ENCODE measurements around the gene U2AF1L4.

Gene U2AF1L4

DNA sequence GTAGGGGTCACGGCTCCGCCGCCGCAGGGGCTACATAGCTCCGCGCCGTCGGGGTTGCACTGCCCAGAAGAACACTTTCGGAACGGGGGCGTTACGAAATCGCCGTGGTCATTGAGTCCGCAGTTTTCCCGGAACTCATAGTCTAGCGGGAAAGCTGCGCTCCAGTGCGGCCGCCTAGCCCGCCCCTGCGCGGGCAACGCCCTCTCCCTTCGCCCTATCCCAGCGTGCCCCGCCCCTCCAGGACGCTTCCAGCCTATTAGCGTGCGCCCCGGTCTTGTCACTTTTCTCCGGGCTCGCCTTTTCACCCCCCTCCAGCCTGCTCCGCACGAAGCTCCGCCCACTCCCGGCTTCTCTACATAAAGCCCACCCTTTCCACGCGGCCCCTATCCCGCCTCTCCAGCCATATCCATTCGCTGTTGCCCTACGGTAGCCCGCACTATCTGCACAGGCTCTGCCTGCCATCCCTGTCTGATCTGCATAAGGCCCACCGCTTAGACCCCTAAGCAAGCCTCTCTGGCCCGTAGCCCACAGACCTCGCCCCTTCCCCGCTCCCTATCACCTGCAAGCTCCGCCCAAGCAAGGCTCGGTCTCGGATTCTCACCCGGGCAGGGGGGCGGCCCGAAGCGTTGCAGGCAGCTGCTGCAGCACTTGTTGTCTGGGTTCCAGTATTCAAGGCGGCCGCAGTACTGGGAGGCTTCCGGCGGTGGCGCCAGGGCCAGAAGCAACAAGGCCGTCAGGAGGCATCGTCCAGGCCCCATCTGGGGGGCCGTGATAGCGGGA is 4.6 kb downstream of the U2AF1L4 start:
- peak; percentile 94 for DNase-seq (ENCODE audit: low read depth)

DNA sequence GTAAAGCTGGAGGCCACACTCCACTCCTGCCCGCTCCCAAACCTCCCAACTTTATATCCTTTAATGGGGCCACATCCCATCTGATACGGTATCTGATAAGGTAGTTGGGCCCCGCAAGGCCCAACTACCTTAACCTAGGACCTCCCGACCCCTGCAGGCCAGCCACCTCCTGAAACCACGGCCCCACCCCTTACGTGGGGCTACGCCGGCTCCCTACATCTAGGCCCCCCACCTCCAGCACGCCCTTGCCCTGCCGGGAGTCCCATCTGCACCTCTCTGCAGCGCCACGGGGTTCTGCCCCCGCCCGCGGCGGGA is 5.2 kb downstream of the U2AF1L4 start:
- DNase-seq (ENCODE audit: low read depth) = no peak

DNA sequence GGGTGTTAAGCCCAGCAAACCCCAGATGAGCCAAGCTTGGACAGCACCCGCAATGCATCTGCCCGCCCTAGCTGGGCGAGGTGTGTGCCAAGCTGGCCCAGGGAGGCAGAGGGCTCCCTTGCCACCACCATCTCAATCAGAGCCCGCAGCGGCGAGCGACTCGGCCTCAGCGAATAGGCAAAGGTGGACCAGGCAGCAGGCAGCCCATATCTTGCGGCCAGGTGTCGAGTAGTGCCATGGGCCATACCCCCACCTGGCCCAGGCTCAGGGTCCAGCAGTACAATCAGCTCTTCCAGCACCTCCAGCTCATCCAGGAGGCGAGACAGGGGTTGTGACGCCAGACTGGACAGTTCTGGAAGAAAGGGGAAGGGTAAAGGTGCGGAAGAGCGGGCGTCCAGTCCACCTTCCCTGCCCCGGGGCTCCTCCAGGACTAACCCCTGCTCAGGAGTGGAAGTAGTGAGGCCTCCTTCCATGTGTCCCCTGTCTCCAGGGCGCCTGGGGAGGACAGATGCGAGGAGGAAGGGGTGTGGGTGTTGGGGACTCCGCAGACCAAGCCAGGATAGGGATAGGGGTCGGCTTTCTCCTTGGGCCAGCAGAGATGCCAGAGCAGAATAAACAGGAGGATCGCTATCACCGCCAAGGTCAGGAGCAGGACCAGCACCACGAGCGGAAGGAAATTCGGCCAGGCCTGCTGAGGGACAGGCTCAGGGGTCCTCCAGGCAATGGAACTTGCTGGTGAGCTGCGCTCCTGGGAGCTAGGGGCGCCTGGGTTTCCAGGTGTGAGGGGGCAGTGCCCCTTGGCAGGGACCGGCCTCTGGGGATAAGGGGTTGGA is 5.7 kb downstream of the U2AF1L4 start:
- no peak for DNase-seq (ENCODE audit: low read depth)

DNA sequence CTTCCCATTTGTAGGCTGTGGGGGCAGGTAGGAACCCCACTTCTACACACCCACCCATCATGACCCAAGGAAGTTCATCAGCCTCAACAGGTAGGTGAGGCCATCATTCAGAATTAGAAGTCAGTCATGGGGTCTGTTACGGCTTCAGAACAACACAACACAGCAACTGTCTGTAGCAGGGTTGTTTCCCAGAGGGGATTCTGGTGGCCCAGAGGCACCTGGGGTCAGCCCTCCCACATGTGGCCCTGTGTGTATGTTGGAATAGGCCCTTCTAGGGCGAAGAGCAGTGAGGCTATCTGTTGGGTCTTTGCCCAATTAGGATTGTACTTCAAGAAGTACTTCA is 6.4 kb downstream of the U2AF1L4 start:
- no peak for DNase-seq (ENCODE audit: low read depth)

DNA sequence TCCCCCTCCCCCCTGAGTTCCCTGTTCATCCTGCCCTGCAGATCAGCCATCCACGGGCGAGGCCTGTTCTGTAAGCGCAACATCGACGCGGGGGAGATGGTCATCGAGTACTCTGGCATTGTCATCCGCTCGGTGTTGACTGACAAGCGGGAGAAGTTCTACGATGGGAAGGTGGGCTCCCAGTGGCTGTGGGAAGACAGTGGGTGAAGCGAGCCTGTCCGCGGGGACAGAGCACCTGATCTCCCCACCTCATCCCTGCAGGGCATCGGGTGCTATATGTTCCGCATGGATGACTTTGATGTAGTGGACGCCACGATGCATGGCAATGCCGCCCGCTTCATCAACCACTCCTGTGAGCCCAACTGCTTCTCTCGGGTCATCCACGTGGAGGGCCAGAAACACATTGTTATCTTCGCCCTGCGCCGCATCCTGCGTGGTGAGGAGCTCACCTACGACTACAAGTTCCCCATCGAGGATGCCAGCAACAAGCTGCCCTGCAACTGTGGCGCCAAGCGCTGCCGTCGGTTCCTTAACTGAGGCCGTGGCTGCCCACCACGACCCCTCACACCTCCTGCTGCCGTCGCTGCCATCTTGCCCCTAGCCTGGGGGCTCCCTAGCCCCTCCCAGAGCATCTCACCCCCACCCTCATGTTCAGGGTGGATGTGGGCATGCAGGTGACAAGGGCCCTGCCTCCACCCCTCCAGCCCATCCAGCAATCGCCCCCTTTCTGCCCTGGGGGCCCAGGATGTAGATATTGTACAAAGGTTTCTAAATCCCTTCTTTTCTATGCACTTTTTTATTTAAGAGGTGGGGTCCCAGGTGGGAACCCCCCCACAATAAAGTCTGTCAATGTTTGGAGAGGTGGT is 7.0 kb downstream of the U2AF1L4 start:
- no peak for DNase-seq (ENCODE audit: low read depth)

DNA sequence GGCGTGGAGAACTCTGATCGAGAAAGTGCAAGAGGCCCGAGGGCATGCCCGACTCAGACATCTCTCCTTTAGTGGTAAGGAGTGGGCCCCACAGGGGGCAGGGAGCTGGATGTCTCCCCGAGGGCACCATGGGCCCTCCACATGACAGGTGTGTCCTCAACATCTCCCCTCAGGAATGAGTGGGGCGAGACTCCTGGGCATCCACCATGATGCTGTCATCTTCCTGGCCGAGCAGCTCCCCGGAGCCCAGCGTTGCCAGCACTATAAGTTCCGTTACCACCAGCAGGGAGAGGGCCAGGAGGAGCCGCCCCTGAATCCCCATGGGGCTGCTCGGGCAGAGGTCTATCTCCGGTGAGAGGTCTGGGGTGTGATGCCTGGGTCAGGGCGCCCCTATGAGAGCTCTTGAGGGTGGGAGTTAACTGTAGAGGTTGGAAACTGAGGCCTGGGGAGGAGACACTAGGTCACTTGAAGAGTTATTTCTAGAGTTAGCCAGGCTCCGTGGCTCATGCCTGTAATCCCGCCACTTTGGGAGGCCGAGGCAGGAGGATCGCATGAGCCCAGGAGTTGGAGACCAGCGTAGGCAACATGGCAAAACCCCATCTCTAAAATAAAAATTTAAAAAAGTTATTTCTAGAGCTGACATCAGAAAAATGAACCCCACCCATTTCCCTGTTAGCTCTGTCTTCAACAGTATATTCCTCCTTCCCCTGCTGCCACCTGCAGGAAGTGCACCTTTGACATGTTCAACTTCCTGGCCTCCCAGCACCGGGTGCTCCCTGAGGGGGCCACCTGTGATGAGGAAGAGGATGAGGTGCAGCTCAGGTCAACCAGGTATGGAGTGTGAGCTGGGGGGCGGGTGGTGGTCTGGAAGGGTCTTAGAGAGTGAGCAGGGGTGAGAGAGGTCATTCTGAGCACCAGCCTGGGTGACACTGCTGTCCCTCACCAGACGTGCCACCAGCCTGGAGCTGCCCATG is 8.0 kb downstream of the U2AF1L4 start:
- DNase-seq (ENCODE audit: low read depth) = no peak

DNA sequence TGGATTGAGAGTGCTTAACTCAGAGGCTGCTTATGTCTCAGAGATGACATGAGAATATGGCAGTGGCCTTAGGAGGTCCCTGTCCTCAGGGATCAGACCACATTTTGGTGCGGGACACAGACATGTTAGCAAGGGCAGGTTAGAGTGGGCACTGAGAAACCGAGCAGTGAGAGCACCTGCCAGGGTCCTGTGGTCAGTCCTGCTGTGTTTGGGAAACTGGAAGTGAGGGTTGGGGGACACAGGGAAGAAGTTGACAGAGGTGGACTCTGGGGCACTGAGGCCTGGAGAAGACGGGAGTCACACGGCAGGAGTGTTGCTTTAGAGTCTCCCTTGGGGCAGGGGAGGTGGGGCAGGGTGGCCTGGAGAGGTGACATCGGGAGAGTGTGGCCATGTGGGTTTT is 10.3 kb downstream of the U2AF1L4 start:
- no peak for DNase-seq (ENCODE audit: low read depth)

DNA sequence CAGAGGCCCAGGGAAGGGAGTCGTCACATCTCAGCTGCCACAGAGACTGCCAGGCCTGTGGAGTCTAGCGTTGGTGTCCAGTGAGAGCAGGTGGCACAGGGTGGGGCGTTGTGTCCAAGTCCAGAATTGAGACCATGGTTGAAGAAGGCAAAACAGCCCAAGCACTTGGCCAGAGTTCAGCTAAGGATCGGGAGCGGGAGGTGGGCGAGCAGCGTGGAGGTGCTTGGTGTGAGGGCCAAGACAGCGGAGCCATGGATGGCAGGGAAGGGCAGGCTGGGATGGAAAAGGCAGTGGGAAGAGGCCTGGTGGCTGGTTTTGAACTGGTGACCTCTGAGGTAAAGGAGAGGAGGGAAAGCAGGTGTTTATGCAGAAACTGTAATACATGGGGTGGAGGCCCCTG is 10.9 kb downstream of the U2AF1L4 start:
- no peak for DNase-seq (ENCODE audit: low read depth)

DNA sequence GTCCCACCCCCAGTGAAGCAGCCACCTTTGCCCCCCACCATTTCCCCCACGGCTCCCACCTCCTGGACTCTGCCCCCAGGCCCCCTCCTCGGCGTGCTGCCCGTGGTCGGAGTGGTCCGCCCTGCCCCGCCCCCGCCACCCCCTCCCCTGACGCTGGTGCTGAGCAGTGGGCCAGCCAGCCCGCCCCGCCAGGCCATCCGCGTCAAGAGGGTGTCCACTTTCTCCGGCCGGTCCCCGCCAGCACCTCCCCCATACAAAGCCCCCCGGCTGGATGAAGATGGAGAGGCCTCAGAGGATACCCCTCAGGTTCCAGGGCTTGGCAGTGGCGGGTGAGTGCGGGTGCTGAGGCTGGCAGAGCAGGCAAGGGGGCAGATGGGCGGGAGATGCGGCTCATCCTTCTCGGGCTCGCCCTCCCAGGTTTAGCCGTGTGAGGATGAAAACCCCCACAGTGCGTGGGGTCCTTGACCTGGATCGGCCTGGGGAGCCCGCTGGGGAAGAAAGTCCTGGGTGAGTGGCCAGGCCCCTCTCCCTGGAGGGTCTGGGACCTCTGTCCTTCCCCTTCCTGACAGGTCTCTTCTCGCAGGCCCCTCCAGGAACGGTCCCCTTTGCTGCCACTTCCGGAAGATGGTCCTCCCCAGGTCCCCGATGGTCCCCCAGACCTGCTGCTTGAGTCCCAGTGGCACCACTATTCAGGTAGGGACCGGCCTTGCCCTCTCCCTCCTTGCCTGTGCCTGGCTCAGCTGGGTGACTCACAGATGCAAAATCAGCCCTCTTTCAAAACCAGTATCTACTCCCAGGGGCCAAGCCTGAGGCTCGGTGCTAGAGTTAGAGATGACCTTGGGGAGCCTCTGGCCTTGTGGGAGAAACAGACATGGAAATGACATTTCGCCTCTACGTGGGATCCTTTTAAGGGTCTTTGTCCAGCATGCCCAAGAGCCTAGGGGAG is 11.8 kb downstream of the U2AF1L4 start:
- DNase-seq (ENCODE audit: low read depth) = no peak

DNA sequence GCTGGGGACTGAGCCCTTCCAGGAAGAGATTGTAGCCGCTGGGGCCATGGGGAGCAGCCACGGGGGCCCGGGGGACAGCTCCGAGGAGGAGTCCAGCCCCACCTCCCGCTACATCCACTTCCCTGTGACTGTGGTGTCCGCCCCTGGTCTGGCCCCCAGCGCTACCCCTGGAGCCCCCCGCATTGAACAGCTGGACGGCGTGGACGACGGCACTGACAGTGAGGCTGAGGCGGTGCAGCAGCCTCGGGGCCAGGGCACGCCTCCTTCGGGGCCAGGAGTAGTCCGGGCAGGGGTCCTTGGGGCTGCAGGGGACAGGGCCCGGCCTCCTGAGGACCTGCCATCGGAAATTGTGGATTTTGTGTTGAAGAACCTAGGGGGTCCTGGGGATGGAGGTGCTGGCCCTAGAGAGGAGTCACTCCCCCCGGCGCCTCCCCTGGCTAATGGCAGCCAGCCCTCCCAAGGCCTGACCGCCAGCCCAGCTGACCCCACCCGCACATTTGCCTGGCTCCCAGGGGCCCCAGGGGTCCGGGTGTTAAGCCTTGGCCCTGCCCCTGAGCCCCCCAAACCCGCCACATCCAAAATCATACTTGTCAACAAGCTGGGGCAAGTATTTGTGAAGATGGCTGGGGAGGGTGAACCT is 12.6 kb downstream of the U2AF1L4 start:
- DNase-seq (ENCODE audit: low read depth) = no peak

DNA sequence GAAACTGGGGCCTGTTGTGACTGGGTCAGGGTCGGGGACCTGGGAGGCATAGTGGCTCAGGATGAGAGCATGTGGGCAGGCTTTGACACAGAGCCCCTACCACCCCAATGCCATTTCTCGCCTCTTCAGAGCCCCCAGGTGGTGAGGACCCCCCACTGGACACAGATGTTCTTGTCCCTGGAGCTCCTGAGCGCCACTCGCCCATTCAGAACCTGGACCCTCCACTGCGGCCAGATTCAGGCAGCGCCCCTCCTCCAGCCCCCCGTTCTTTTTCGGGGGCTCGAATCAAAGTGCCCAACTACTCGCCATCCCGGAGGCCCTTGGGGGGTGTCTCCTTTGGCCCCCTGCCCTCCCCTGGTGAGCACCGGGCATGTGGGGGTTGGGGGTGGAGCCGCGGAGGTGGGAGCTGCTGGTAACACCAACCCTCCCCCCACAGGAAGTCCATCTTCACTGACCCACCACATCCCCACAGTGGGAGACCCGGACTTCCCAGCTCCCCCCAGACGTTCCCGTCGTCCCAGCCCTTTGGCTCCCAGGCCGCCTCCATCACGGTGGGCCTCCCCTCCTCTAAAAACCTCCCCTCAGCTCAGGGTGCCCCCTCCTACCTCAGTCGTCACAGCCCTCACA is 13.3 kb downstream of the U2AF1L4 start:
- no peak for DNase-seq (ENCODE audit: low read depth)

DNA sequence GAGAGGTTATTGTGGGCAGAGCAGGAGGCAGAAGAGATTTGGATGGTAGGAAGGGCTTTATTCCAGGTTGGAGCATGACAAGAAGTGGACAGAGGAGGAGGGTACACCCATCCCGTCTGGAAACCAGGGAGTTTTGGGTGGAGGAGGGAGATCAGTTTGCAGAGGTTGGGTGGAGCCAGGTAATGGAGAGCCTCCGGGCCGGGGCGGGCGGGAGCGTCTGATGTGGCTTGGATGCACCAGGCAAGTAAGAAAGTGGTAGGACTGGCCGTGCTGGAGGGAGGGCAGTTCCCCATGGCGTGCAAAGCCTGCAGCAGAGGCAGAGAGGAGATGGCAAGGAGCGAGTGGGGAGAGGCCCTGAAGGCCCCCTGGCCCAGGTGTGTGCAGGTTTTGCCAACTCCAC is 13.9 kb downstream of the U2AF1L4 start:
- no peak for DNase-seq (ENCODE audit: low read depth)

DNA sequence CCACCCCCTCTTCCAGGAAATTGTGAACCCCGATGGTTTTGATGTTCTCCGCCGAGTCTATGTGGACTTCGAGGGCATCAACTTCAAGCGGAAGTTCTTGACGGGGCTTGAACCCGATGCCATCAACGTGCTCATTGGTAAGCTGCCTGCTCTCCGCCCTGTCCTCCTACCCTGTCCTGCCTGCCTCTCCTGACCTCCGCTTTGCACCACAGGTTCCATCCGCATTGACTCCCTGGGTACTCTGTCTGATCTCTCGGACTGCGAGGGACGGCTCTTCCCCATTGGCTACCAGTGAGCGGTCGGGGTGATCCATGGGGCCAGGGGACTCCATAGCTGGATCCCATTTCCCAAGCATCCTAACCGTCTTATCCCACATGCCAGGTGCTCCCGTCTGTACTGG is 14.9 kb downstream of the U2AF1L4 start:
- DNase-seq (ENCODE audit: low read depth) = no peak

DNA sequence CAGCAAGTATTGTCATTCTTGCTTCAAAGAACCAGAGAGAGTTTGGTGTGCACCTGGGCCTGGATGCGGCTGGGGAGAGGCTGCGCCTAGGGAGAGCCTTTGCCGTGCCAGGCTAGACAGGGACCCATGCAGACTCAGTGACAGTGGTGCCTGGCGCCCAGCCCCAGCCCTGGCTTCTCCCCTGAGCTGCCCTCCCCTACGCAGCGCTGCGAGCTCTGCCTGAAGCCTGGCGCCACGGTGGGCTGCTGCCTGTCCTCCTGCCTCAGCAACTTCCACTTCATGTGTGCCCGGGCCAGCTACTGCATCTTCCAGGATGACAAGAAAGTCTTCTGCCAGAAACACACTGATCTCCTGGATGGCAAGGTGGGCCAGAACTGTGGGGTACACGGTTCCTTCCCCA is 15.5 kb downstream of the U2AF1L4 start:
- DNase-seq (ENCODE audit: low read depth) = no peak

DNA sequence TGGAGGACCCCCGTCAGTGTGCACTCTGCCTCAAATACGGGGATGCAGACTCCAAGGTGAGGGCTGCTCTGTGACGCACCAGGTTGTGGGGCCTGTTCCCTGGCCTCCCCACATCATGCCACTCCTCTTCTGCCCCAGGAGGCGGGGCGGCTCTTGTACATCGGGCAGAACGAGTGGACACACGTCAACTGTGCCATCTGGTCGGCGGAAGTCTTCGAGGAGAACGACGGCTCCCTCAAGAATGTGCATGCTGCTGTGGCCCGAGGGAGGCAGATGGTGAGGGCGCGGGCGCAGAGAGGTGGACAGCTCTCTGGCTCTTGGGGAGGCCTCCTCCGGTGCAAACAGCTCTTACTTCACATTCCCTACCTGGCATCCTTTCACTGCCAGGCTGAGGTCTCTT is 16.2 kb downstream of the U2AF1L4 start:
- DNase-seq (ENCODE audit: low read depth) = no peak

DNA sequence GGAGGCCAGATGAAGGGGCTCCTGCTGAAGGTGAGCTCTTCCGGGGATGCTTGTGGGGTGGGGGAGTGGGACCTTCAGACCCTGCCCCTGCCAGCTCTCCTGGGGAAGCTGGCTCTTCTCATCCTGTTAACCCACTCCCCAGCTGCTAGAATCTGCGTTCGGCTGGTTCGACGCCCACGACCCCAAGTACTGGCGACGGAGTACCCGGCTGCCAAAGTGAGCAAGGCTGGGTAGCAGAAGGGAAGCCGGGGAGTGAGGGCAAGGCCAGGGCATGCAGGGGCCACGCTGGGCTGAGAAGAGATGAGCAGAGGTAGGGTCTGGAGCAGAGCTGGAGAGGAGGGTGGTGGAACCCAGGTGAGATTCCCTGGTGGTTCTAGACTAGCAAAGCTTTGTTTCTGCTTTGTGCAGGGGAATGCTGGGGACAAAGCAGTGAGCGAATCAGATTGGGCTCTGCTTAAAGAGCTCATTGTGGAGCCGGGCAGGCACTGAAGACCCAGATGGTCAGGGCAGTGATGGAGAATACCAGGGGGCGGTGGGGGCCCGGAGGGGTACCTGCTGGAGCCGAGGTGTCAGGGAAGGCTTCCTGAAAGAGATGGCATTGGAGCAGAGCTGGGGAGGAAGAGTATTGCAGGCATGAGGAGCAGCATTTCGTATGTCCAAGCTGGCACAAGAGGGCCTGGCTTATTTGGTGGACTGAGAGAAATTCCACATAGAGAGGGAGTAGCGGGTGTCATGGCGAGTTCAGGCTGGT is 17.1 kb downstream of the U2AF1L4 start:
- no peak for DNase-seq (ENCODE audit: low read depth)

DNA sequence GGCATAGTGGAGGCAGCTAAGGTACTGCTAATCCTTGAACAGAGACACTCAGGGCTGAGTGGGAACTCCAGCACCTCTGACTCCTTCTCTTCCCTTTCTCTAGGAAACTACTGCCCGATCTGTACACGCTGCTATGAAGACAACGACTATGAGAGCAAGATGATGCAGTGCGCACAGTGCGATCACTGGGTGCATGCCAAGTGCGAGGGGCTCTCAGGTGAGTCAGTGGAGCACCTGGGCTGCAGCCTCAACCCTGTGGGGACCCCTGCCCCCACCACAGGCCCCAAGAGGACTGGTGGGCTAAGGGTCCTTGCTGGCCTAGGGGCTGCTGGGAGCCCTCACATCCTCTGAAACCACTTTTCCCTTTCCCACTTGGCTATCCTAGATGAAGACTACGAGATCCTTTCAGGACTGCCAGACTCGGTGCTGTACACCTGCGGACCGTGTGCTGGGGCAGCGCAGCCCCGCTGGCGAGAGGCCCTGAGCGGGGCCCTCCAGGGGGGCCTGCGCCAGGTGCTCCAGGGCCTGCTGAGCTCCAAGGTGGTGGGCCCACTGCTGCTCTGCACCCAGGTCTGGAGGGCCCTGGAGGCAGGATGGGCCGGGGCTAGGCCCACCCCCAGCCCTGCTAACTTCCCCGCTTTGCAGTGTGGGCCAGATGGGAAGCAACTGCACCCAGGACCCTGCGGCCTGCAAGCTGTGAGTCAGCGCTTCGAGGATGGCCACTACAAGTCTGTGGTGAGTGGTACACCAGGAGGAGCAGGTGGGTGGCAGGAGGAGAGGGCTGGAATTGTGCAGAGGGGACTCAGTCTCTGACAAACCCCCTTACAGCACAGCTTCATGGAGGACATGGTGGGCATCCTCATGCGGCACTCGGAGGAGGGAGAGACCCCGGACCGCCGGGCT is 17.9 kb downstream of the U2AF1L4 start:
- no peak for DNase-seq (ENCODE audit: low read depth)

Measured in activated T-cell treated with anti-CD3 and anti-CD28 coated beads for 1 hour (primary cell).